GM20000 (cell line): ENCODE measurements around the gene ICE1.
"Not testable (repeated sequence)": the region's sequence is repeated elsewhere in the genome, so short reads cannot be mapped to it uniquely, and the experiment has no call there.

Experiments used
- DNase-seq: peaks from one replicate; pipeline ENCODE4 v3.0.0; 2012; ENCODE audit warnings: low spot score
- TF ChIP-seq, protein P1 (sequence below): IDR thresholded peaks from 2 replicates; pipeline ENCODE4 v1.5.1; 2012; ENCODE audit warnings: mild to moderate bottlenecking, control low read depth; ENCODE audit errors: extremely low read depth, missing control alignments

The ICE1 gene

DNA sequence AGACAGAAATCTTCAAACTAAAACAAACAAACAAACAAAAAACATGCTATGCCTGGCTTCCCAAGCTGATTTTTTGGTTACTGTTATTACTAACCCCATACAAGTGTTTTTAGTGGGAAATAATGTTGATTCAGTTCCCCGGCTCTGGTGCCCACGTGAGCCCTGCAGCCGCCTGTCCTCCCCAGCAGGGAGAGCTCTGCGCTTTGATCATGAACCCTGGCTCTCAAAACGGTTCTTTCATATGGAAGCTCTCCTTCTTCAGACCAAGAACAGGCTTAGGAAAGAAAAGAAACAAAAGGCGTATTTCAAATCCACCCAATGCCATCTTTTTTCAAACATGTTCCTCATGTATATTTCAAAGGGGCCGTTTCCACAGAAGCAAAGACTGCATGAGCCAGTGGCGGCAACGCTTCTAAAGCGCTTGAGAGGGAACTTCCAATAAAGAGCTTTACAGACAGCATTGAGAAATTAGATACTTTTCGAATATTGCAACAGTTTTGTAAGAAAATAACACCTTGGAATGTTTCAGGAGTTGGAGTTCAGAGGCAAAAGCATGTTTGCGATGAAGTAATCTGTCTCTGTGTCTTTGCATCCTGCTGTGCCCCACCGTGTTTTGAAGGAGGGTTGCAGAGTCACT, 74.8 kb downstream of the ICE1 start:
- peak; percentile 69 for DNase-seq
- TF ChIP-seq, protein P1, sequence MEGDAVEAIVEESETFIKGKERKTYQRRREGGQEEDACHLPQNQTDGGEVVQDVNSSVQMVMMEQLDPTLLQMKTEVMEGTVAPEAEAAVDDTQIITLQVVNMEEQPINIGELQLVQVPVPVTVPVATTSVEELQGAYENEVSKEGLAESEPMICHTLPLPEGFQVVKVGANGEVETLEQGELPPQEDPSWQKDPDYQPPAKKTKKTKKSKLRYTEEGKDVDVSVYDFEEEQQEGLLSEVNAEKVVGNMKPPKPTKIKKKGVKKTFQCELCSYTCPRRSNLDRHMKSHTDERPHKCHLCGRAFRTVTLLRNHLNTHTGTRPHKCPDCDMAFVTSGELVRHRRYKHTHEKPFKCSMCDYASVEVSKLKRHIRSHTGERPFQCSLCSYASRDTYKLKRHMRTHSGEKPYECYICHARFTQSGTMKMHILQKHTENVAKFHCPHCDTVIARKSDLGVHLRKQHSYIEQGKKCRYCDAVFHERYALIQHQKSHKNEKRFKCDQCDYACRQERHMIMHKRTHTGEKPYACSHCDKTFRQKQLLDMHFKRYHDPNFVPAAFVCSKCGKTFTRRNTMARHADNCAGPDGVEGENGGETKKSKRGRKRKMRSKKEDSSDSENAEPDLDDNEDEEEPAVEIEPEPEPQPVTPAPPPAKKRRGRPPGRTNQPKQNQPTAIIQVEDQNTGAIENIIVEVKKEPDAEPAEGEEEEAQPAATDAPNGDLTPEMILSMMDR, result peak; percentile 53

DNA sequence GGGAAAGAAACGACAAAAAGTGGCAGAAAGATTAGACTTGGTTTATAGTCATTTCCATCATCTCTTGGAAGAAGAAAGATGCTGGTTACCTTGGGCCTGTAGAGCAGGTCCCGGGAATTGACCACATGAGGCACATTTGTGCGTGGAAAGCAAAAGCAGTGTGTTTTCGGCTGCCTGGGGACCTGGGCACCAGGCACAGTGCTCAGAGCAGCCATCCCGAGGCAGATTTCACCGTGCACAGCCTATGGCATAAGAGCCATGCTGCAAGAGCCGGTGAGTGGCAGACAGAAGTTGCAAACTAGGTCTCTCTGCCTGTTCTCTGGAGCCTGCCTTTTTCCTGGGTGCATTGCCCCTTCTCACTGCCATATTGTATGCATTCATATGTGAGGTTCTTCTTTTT, 77.0 kb downstream of the ICE1 start:
- no peak for DNase-seq
- TF ChIP-seq, protein P1, result no peak

DNA sequence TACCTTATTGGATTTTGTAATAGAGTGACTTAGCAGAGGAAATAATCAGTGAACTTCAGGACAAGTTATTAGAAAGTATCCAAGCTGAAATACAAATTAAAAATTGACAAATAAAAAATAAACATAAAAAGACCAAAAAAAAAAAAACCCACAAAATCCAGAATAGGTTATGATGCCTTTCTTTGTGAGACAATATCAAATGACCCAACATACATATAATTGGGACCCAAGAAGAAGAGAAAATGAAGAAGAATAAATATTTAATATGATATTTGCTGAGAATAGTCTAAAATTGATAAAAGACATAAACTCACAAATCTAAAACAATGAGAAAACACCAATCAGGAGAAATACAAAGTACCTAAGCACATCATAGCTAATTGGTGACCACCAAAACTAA, 81.8 kb downstream of the ICE1 start:
- DNase-seq, result no peak
- TF ChIP-seq, protein P1, result no peak

DNA sequence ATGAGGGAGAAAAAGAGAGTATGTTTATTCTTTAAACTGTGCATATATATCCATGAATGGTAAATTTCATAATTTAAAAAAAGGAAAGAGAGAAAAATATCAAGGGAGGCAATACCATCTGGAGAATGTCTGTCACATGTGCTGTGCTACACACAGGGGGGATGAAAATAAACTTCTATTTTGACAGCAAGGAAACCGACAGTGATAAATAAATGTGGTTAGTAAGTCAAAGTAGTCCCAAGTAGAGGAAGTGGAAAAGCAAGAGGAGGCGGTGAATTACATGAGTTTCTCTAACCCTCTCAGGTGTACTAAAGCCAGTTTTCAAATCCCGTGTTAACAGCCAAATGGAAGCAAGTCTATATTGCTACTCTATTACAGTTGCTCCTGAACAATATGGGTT, 83.3 kb downstream of the ICE1 start:
- DNase-seq, result no peak
- TF ChIP-seq, protein P1, result no peak

DNA sequence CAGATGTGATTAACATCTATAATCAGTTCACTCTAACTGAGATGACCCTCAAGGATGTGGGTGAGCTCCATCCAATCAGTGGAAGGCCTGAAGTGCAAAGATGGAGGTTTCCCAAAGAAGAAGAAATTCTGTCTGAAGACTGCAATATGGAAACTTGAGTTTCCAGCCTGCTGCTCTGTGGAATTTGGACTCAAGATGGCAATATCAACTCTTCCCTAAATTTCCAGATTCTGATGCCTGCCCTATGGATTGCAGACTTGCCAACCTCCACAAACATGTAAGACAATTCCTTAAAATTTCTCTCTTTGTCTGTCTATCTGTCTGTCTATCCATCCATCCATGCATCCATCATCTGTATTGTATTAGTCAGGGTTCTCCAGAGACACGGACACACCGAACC, 85.9 kb downstream of the ICE1 start:
- no peak for DNase-seq
- TF ChIP-seq, protein P1, result no peak

DNA sequence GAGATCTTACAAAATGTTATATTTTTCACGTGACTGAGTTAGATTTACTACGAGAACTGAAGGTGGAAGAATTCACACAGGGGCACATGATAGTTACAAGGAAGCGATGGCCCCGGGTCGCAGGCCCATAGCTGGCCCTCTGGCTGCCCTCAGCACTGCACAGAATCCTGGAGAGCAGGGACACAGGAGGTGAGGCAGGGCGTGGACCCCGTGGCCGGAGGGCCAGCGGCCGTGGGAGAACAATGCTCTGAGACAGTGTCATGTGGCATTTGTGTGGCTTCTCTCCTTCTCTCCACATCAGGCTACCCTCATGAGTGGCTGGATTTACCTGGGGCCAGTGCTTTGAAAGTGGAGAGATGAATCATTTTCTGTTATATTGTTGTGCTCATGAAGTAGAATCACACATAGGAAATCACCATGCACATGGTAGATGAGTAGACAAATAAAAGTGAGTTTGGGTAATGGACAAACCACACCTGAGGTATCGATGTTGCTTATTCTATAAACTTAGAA, 89.5 kb downstream of the ICE1 start:
- no peak for DNase-seq

DNA sequence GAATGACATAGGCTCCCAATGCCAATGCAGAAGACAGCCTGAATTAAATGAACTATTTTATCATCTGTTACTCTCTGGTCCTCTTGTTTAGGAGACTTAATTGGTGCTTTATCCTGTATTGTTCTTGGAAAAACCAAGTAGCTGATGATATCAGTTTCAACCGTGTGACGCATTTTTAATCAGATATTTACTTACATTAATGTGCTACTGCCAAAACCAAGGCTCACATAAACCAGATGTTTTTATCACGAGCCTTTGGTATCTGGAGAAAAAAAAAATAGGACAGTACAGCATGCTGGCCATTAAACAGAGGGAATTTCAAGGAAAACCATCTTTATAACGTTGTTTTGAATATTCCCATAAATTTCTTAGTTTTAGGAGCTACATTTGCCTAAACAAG, 90.1 kb downstream of the ICE1 start:
- TF ChIP-seq, protein P1, result no peak
- no peak for DNase-seq

More for the DNA sequence above, 89.5 kb downstream of the ICE1 start:
- TF ChIP-seq, protein P1, result no peak

DNA sequence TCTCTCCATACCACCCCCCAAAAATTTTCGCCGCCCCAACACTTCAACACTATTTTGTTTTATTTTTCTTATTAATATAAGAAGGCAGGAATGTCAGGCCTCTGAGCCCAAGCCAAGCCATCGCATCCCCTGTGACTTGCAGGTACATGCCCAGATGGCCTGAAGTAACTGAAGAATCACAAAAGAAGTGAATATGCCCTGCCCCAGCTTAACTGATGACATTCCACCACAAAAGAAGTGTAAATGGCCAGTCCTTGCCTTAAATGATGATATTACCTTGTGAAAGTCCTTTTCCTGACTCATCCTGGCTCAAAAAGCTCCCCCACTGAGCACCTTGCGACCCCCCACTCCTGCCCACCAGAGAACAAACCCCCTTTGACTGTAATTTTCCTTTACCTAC, 98.1 kb downstream of the ICE1 start:
- DNase-seq, result not testable (repeated sequence)
